GM12864 (cell line): Measurements from ENCODE around the gene KIRREL2.

ENCODE experiments used
- DNase-seq: peaks from one replicate; pipeline ENCODE4 v3.0.0-alpha.2; 2011; ENCODE audit warnings: low read depth
- H3K4me3 ChIP-seq: 2 replicates; pipeline ENCODE4 v1.5.1; 2011; ENCODE audit warnings: mild to moderate bottlenecking, low read depth, low read length, control low read depth
- TF ChIP-seq, protein P1 (sequence below): IDR thresholded peaks from 2 replicates; pipeline ENCODE4 v1.5.1; 2011; ENCODE audit warnings: low read depth, mild to moderate bottlenecking, moderate library complexity, low read length, control low read depth, inconsistent platforms; ENCODE audit errors: missing control alignments

Gene KIRREL2

GRCh38 chr19:35856546-35857149, at the start of gene KIRREL2:
Gene KIRREL2 (plus strand): TSS chr19:35856911. CDS start chr19:35857120, 209 bp downstream.
- DNase-seq: no peak
- TF ChIP-seq, protein P1, sequence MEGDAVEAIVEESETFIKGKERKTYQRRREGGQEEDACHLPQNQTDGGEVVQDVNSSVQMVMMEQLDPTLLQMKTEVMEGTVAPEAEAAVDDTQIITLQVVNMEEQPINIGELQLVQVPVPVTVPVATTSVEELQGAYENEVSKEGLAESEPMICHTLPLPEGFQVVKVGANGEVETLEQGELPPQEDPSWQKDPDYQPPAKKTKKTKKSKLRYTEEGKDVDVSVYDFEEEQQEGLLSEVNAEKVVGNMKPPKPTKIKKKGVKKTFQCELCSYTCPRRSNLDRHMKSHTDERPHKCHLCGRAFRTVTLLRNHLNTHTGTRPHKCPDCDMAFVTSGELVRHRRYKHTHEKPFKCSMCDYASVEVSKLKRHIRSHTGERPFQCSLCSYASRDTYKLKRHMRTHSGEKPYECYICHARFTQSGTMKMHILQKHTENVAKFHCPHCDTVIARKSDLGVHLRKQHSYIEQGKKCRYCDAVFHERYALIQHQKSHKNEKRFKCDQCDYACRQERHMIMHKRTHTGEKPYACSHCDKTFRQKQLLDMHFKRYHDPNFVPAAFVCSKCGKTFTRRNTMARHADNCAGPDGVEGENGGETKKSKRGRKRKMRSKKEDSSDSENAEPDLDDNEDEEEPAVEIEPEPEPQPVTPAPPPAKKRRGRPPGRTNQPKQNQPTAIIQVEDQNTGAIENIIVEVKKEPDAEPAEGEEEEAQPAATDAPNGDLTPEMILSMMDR: no peak
- peak within 1 kb of the TSS; percentile 41 for H3K4me3 ChIP-seq

DNA sequence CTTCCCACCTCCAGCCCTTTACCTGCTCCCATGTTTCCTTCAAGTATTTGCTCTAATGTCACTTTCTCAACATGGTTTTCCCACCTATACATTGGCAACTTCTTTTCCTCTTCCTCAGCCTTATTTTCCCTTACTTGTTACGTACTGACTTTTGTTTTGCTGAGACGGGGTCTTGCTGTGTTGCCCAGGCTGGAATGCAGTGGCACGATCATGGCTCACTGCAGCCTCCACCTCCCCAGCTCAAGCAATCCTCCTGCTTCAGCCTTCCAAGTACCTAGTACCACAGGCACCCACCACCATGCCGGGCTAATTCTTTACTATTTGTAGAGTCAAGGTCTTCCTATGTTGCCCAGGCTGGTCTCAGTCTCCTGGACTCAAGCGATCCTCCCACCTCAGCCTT, 49.1 kb upstream of the KIRREL2 start:
- TF ChIP-seq, protein P1: no peak
- no peak for DNase-seq
- H3K4me3 ChIP-seq: no peak overlapping the region

GRCh38 chr19:35811317-35812219, 45.1 kb upstream of the KIRREL2 start:
- TF ChIP-seq, protein P1: no peak
- no peak overlapping the region for H3K4me3 ChIP-seq
- no peak for DNase-seq

DNA sequence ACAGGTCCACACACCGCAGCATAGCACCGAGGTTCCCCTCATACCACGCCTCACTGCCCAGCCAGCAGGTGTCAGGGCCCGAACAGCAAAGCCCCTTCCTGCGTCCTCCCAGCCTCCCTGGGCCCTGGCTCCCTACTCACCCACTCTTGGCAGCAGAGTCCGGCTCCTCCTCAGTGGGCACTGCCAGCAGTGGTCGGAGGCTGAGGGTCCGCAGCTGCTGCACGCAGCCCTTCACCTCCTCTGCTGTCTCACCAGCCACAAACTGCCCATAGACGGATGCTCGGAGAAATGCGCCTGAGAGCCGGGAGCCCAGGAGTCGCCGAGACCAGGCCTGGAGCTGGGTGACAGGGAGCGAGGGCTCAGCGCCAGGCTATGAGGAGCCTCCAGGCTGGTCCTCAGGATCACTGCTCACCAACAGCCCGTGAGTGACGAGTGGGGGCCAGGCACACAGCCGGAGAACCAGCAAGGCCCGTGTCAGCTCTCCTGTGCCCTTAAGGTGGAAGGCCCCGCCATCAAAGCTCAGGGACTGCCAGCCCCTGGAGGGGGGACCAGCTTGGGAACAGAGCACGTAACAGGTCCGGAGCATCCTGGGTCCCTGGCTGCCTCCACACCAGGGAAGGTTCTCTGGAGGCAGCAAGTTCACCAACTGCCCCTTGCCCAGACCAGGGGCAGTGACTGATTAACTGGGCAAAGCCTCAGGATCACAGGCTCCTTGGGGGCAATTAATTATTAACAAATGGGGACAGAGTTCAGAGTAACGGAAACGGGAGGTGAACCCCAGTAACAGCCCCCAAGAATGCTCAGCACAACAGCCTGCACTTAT, 44.3 kb upstream of the KIRREL2 start, which contains the start of gene PRODH2:
TSS of gene PRODH2 (minus strand) at position 626 of the 823 bp plus-strand sequence. CDS start at position 586, 40 bp downstream.
- DNase-seq: no peak
- H3K4me3 ChIP-seq: no peak within 1 kb of the TSS
- TF ChIP-seq, protein P1: no peak

GRCh38 chr19:35813043-35813890, 43.4 kb upstream of the KIRREL2 start:
- DNase-seq: no peak
- H3K4me3 ChIP-seq: no peak overlapping the region
- TF ChIP-seq, protein P1: no peak

DNA sequence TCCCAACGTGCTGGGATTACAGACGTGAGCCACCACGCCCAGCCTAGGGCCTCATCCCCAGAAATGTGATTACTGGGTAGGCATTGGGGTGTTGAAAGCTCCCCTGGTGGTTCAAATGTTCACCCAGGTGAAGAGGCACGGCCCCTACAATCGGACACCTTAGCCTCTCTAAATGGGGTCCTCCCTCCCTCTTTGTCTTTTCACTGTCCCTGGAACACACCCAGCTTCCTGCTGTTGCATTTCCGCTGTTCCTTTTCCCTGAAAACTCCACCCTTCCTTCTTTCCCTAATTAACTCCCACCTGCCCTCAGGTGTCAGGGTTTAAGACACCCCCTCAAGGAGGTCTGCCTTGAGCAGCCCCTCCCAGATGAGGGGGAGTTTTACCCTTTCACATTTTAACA, 40.4 kb upstream of the KIRREL2 start:
- no peak overlapping the region for H3K4me3 ChIP-seq
- TF ChIP-seq, protein P1: no peak
- no peak for DNase-seq
